Suprapubic skin (tissue), 4 donors: ENCODE data around the gene TEX22. TPM values are rescaled to one million over a fixed set of nuclear protein-coding genes. Genes with fewer than 3 reads are reported as not detected.

ENCODE experiments used
- DNase-seq, 2 donors: peaks; one replicate each; pipeline ENCODE4 v3.0.0-alpha.2; 2019; ENCODE audit warnings: low spot score in 2 of 2
- H3K27ac ChIP-seq: fragments of 200-600 bp; sonication (generic); one replicate; pipeline ENCODE4 v1.5.1; 2019
- H3K27me3 ChIP-seq: fragments of 200-600 bp; sonication (generic); one replicate; pipeline ENCODE4 v1.5.1; 2019
- H3K36me3 ChIP-seq: fragments of 200-600 bp; sonication (generic); one replicate; pipeline ENCODE4 v1.5.1; 2019
- H3K4me1 ChIP-seq: fragments of 200-600 bp; sonication (generic); one replicate; pipeline ENCODE4 v1.5.1; 2019
- H3K4me3 ChIP-seq: fragments of 200-600 bp; sonication (generic); one replicate; pipeline ENCODE4 v1.5.1; 2019; ENCODE audit warnings: mild to moderate bottlenecking
- H3K9me3 ChIP-seq: fragments of 200-600 bp; sonication (generic); one replicate; pipeline ENCODE4 v1.5.1; 2019
- CTCF ChIP-seq, 2 donors: fragments of 200-600 bp in 1 of 2; fragments of 450-650 bp in 1 of 2; sonication (generic) in 1 of 2; IDR thresholded peaks; one replicate each; pipeline ENCODE4 v1.5.1; 2016 to 2019; ENCODE audit warnings: antibody characterized with exemption in 2 of 2, mild to moderate bottlenecking in 1 of 2, moderate library complexity in 1 of 2
- EP300 ChIP-seq: sonication (generic); formaldehyde crosslinking; IDR thresholded peaks from one replicate; pipeline ENCODE4 v1.6.1; 2017; ENCODE audit warnings: antibody characterized with exemption
- POLR2A ChIP-seq, 2 donors: fragments of 450-650 bp; IDR thresholded peaks; one replicate each; pipeline ENCODE4 v1.6.1; 2017; ENCODE audit warnings: antibody characterized with exemption in 2 of 2, mild to moderate bottlenecking in 2 of 2, moderate library complexity in 2 of 2
- POLR2AphosphoS5 ChIP-seq, 3 donors: sonication (generic); formaldehyde crosslinking; IDR thresholded peaks; one replicate each; pipeline ENCODE4 v1.6.1; 2017; ENCODE audit warnings: antibody characterized with exemption in 3 of 3
- WGBS: methylation state at CpG from one replicate; pipeline ENCODE4 v1.1.5; 2018; 5-methylcytosine and 5-hydroxymethylcytosine counted together
- total RNA-seq, 4 donors: library from RNA; depleted of rRNA; stranded (reverse); fragments of >200 nt; gene quantifications; one replicate each; pipeline ENCODE4 v1.1.0, GENCODE V29; 2016

Gene TEX22
- under 1 TPM in 1 of 4 donors, not detected in 3; 0.80 TPM for total RNA-seq

GRCh38 chr14:105398044-105398725 lies at the start of gene TEX22:
TEX22 (plus strand) TSS chr14:105398538; CDS start chr14:105399341, 803 bp downstream.
- H3K4me1 ChIP-seq = peaks cover 21% of the 10 kb centered on the region
- DNase-seq = peak; percentile 91 to 94
- no peaks in the 10 kb centered on the region for H3K9me3 ChIP-seq
- TF ChIP-seq POLR2AphosphoS5 (IDR thresholded peaks at IDR 0.05) = peak in 1 of 3 donors; percentile 60
- peak in 1 of 2 donors; percentile 42 for TF ChIP-seq POLR2A (IDR thresholded peaks at IDR 0.05)
- peak in 1 of 2 donors; percentile 4 for TF ChIP-seq CTCF (IDR thresholded peaks at IDR 0.05)
- no peak for TF ChIP-seq EP300
- no peaks in the 10 kb centered on the region for H3K27me3 ChIP-seq
- WGBS = 0% methylated on average over 8 of the region's 77 CpGs
- peak within 1 kb of the TSS; percentile 88 for H3K4me3 ChIP-seq
- peak within 1 kb of the TSS; percentile 84 for H3K27ac ChIP-seq
- peaks cover 22% of the 10 kb centered on the region for H3K36me3 ChIP-seq

- no peak for DNase-seq
- peaks cover 16% of the 10 kb centered on the region for H3K36me3 ChIP-seq
- H3K9me3 ChIP-seq = no peaks in the 10 kb centered on the region
- TF ChIP-seq POLR2A (IDR thresholded peaks at IDR 0.05) (no peak), EP300 (no peak), POLR2AphosphoS5 (IDR thresholded peaks at IDR 0.05) (no peak), CTCF (IDR thresholded peaks at IDR 0.05) (no peak)
- peaks cover 20% of the 10 kb centered on the region for H3K4me1 ChIP-seq
- H3K4me3 ChIP-seq = no peak overlapping the region
- no peak overlapping the region for H3K27ac ChIP-seq
- 93% methylated on average over 6 of the region's 19 CpGs for WGBS
- no peaks in the 10 kb centered on the region for H3K27me3 ChIP-seq
These were observed 49.2 kb upstream of the TEX22 start for GRCh38 chr14:105348945-105349699.

- no peak for DNase-seq
- Histone ChIP-seq H3K4me1 (peaks cover 20% of the 10 kb centered on the region), H3K27me3 (no peaks in the 10 kb centered on the region), H3K9me3 (no peaks in the 10 kb centered on the region), H3K36me3 (peaks cover 24% of the 10 kb centered on the region), H3K27ac (no peak overlapping the region), H3K4me3 (no peak overlapping the region)
- WGBS = 92% methylated on average over 7 of the region's 11 CpGs
- TF ChIP-seq CTCF (IDR thresholded peaks at IDR 0.05) (no peak), POLR2A (IDR thresholded peaks at IDR 0.05) (no peak), EP300 (no peak), POLR2AphosphoS5 (IDR thresholded peaks at IDR 0.05) (no peak)
These were observed 48.3 kb upstream of the TEX22 start for GRCh38 chr14:105349992-105350391.

- WGBS = 92% methylated on average over 29 of the region's 37 CpGs
- H3K36me3 ChIP-seq = peaks cover 31% of the 10 kb centered on the region
These were observed 47.7 kb upstream of the TEX22 start for GRCh38 chr14:105350450-105351244.

More at GRCh38 chr14:105350450-105351244, 47.7 kb upstream of the TEX22 start:
- no peak for TF ChIP-seq POLR2A (IDR thresholded peaks at IDR 0.05)
- TF ChIP-seq POLR2AphosphoS5 (IDR thresholded peaks at IDR 0.05) = no peak
- TF ChIP-seq EP300 = no peak
- TF ChIP-seq CTCF (IDR thresholded peaks at IDR 0.05) = no peak
- DNase-seq = no peak
- Histone ChIP-seq H3K27ac (no peak overlapping the region), H3K4me3 (no peak overlapping the region), H3K9me3 (no peaks in the 10 kb centered on the region), H3K4me1 (peaks cover 20% of the 10 kb centered on the region), H3K27me3 (no peaks in the 10 kb centered on the region)
